Activated naive CD8-positive, alpha-beta T cell treated with anti-CD3 and anti-CD28 coated beads for 36 hours (primary cell): ENCODE data around the gene NCOA6. TPM values are rescaled to one million over a fixed set of nuclear protein-coding genes. Genes with fewer than 3 reads are reported as not detected.

ENCODE experiments used
- DNase-seq: peaks from one replicate; pipeline ENCODE4 v3.0.0; 2021
- H3K27ac Mint-ChIP-seq: one replicate; pipeline ENCODE4 v1.8.0; 2022; ENCODE audit warnings: mild to moderate bottlenecking, moderate library complexity, mixed read lengths
- H3K27me3 Mint-ChIP-seq: one replicate; pipeline ENCODE4 v1.8.0; 2022; ENCODE audit warnings: mild to moderate bottlenecking, mixed read lengths
- H3K36me3 Mint-ChIP-seq: one replicate; pipeline ENCODE4 v1.8.0; 2021; ENCODE audit warnings: mild to moderate bottlenecking, mixed read lengths
- H3K4me1 Mint-ChIP-seq: one replicate; pipeline ENCODE4 v1.8.0; 2021; ENCODE audit warnings: mixed read lengths
- H3K4me3 Mint-ChIP-seq: one replicate; pipeline ENCODE4 v1.8.0; 2022; ENCODE audit warnings: mild to moderate bottlenecking, moderate library complexity, mixed read lengths
- H3K9me3 Mint-ChIP-seq: one replicate; pipeline ENCODE4 v1.8.0; 2022; ENCODE audit warnings: mixed read lengths
- total RNA-seq, 2 experiments: library from RNA; stranded (reverse); gene quantifications; one replicate each; pipeline ENCODE4 v1.2.3, GENCODE V29; 2021

Gene NCOA6
- total RNA-seq, 2 experiments from 2014 or later = 17.3 to 19.5 TPM

- DNase-seq = peak; percentile 53
- H3K4me3 Mint-ChIP-seq = peak overlapping the region; percentile 82
- no peaks in the 10 kb centered on the region for H3K36me3 Mint-ChIP-seq
- peaks cover 13% of the 10 kb centered on the region for H3K4me1 Mint-ChIP-seq
- H3K9me3 Mint-ChIP-seq = no peaks in the 10 kb centered on the region
- peak overlapping the region; percentile 78 for H3K27ac Mint-ChIP-seq
- H3K27me3 Mint-ChIP-seq = no peaks in the 10 kb centered on the region
Observed at GRCh38 chr20:34709831-34710567, 115.5 kb downstream of the NCOA6 start.

GRCh38 chr20:34709044-34709830, 116.2 kb downstream of the NCOA6 start:
- H3K36me3 Mint-ChIP-seq = no peaks in the 10 kb centered on the region
- peaks cover 17% of the 10 kb centered on the region for H3K4me1 Mint-ChIP-seq
- no peaks in the 10 kb centered on the region for H3K27me3 Mint-ChIP-seq
- H3K27ac Mint-ChIP-seq = peak overlapping the region; percentile 78
- peak overlapping the region; percentile 82 for H3K4me3 Mint-ChIP-seq
- DNase-seq = peak; percentile 88
- H3K9me3 Mint-ChIP-seq = no peaks in the 10 kb centered on the region

DNA sequence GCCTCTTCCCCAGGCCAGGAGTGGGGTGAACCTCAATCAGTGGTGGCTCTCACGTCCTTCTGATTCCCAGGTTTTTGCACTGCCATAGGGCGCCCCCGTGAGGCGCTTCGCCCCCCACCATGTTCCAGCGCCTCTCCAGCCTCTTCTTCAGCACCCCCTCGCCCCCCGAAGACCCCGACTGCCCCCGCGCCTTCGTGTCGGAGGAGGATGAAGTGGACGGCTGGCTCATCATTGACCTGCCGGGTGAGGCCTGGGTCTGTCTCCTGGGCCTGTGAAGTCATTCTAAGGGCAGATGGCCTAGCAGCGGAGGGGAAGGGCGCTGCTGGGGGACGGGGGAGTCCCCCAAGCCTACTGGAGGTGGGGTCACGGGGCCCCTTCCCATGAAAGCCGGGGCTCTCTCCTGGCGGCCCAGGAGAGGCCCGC, 116.8 kb downstream of the NCOA6 start:
- peak; percentile 73 for DNase-seq
- Mint-ChIP-seq H3K9me3 (no peaks in the 10 kb centered on the region), H3K4me1 (peaks cover 18% of the 10 kb centered on the region), H3K4me3 (peak overlapping the region; percentile 82), H3K27ac (peak overlapping the region; percentile 47), H3K36me3 (no peaks in the 10 kb centered on the region), H3K27me3 (no peaks in the 10 kb centered on the region)

DNA sequence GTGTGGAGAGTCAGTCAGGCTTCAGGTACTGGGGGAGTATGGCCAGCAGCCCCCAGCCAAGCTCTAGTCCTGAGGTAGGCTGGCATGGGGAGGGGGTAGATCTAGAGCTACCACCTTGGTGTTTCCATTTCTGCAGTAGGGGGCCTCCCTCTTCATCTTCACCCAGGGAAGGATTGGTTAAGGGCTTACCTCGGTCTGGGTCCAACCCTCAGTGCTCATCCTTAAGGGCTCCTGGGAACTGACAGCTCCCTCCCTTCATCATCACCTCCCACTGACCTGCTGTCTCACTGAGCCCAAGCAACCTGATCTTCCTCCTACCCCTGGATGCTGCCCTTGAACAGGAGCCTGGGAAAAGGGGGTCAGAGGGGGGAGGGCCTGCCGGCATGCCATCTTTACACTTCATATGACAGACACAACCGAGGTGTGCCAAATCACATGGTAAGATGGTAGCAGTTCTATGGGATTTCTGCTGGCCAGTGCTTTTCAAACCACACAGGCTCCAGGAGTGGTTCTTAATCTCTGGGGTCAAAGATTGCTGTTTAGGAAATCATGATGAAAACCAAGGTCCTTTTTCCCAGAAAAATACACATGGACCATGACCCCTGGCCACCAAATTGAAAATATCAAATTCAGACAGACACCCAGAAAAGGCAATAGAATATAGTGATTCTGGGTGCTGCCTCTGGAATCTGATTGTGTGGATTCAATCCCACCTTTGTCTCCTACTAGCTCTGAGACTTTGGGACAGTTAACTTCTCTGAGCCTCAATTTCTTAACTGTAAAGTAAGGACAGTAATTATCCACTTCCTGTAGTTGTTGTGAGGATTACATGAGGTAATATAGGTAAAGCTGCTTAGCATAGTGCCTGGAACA, 118.3 kb downstream of the NCOA6 start:
- DNase-seq = no peak
- Mint-ChIP-seq H3K9me3 (no peaks in the 10 kb centered on the region), H3K4me3 (no peak overlapping the region), H3K36me3 (no peaks in the 10 kb centered on the region), H3K27me3 (peaks cover 4% of the 10 kb centered on the region), H3K4me1 (peaks cover 23% of the 10 kb centered on the region), H3K27ac (no peak overlapping the region)

- H3K4me3 Mint-ChIP-seq = no peak overlapping the region
- DNase-seq = no peak
- no peak overlapping the region for H3K27ac Mint-ChIP-seq
- peaks cover 8% of the 10 kb centered on the region for H3K27me3 Mint-ChIP-seq
- H3K9me3 Mint-ChIP-seq = no peaks in the 10 kb centered on the region
- peaks cover 23% of the 10 kb centered on the region for H3K4me1 Mint-ChIP-seq
- no peaks in the 10 kb centered on the region for H3K36me3 Mint-ChIP-seq
Observed at GRCh38 chr20:34706302-34706875, 119.1 kb downstream of the NCOA6 start.

DNA sequence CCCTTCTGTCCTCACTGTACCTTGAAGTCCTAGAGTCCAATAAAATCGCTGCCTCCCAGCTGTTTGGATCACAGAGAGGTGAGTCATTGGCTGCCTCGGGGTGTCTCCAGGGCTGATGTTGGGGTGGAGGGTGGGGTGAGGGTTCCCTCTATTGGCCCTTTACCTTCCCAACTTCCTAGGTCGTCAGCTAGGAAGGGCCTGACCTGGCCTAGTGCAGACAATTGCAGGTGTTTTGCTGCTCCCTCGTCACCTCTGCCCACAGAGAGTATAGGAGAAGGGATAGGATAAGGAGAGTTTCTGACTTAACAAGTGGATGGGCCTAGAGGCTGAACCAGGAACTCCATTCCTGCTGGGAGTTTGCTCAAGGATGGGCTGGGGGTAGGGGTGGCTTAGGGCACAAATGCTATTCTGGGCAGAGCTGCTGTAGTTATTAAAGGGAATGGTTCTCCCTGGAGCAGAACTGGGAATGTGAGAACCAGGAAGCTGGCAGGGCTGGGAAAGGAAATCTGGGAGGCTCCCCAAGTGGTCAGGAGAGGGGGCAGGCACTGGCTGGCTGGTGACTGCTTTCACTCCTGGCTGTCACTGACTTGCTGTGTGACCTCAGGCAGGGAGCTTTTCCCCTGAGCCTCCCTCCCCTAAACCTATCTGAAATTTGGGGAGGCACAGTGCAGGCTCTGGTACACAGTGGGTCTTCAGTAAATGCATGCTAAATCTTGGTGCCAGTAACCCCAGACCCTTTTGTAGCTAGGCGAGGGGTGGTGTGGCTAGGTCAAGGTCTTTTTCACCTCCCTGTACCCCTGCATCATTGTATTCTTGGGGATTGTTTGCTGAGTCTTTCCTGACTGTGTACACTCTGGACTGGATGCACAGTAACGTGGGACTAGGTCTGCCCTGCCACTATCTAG, 119.8 kb downstream of the NCOA6 start:
- Mint-ChIP-seq H3K4me3 (no peak overlapping the region), H3K36me3 (no peaks in the 10 kb centered on the region), H3K27ac (no peak overlapping the region), H3K9me3 (no peaks in the 10 kb centered on the region), H3K4me1 (peaks cover 23% of the 10 kb centered on the region), H3K27me3 (peaks cover 10% of the 10 kb centered on the region)
- DNase-seq = no peak

DNA sequence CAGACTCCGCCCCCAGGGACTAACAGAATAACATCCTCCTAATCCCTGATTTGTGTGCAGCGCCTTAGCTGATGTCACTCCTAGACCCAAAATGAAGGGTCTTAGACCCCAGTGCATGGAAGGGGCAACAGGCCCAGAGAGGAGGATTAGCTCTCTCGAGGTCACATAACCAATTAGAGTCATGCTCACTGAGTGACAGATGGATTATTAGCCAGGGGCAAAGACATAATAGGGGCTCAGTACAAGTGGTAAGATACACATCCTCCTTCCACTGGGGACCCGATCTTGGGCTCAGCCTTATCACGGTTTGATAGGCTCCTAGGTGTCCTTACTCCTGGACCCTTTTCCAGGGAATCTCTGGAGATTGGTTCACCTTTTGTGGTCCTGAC, 120.4 kb downstream of the NCOA6 start:
- no peak for DNase-seq
- peaks cover 10% of the 10 kb centered on the region for H3K27me3 Mint-ChIP-seq
- peak overlapping the region; percentile 76 for H3K4me3 Mint-ChIP-seq
- H3K36me3 Mint-ChIP-seq = no peaks in the 10 kb centered on the region
- peaks cover 20% of the 10 kb centered on the region for H3K4me1 Mint-ChIP-seq
- no peaks in the 10 kb centered on the region for H3K9me3 Mint-ChIP-seq
- H3K27ac Mint-ChIP-seq = no peak overlapping the region

- Mint-ChIP-seq H3K27me3 (peaks cover 10% of the 10 kb centered on the region), H3K36me3 (no peaks in the 10 kb centered on the region), H3K9me3 (no peaks in the 10 kb centered on the region), H3K27ac (peak within 1 kb of the TSS; percentile 81), H3K4me3 (peak within 1 kb of the TSS; percentile 97), H3K4me1 (peaks cover 20% of the 10 kb centered on the region)
- DNase-seq = peak; percentile 82
Observed at GRCh38 chr20:34704177-34705007, 121.1 kb downstream of the NCOA6 start, which contains the start of gene TP53INP2. TP53INP2 (plus strand) TSS chr20:34704344; CDS start chr20:34708740, 4,396 bp downstream.

DNA sequence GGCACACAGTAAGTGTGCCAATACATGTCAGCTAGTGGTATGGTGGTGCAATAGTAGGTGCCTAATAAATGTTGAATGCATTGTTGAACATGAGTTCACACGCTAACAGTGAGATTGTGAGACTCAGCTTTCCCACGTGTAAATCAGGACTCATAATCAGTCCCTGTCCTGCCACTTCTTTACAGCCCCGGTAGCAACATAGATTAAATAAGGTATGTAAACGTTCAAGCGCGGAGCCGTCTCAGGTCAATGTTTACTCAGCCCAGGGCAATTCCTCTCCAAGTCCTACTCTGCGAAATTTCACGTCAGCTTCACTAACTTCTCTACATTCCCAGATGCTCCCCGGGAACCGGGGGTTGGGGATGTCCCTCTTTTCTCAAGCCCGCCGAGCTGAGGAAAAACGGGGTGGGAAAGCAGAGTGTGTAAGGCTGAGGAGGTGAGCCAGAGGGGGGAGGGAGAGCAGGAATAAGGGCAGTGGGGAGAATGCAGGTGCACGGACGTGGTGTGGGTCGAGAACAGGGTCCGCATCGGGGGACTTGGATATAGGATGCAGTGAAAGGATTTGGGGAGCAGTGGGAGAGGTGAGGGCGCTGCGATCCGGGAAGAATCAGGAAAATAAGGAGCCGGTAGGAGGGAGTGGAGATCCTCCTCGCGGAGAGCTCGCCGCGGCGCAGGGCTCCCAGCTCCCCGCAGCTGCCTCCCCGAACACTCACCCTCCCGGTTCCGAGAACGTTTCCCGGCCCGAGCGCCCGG, 121.9 kb downstream of the NCOA6 start:
- no peaks in the 10 kb centered on the region for H3K36me3 Mint-ChIP-seq
- no peak for DNase-seq
- H3K27ac Mint-ChIP-seq = peak overlapping the region; percentile 81
- peaks cover 10% of the 10 kb centered on the region for H3K27me3 Mint-ChIP-seq
- H3K4me3 Mint-ChIP-seq = peak overlapping the region; percentile 97
- peaks cover 19% of the 10 kb centered on the region for H3K4me1 Mint-ChIP-seq
- no peaks in the 10 kb centered on the region for H3K9me3 Mint-ChIP-seq

- Mint-ChIP-seq H3K36me3 (no peaks in the 10 kb centered on the region), H3K4me3 (peak overlapping the region; percentile 97), H3K27me3 (peaks cover 10% of the 10 kb centered on the region), H3K4me1 (peaks cover 16% of the 10 kb centered on the region), H3K27ac (no peak overlapping the region), H3K9me3 (no peaks in the 10 kb centered on the region)
- DNase-seq = no peak
Observed at GRCh38 chr20:34703061-34703423, 122.4 kb downstream of the NCOA6 start.

DNA sequence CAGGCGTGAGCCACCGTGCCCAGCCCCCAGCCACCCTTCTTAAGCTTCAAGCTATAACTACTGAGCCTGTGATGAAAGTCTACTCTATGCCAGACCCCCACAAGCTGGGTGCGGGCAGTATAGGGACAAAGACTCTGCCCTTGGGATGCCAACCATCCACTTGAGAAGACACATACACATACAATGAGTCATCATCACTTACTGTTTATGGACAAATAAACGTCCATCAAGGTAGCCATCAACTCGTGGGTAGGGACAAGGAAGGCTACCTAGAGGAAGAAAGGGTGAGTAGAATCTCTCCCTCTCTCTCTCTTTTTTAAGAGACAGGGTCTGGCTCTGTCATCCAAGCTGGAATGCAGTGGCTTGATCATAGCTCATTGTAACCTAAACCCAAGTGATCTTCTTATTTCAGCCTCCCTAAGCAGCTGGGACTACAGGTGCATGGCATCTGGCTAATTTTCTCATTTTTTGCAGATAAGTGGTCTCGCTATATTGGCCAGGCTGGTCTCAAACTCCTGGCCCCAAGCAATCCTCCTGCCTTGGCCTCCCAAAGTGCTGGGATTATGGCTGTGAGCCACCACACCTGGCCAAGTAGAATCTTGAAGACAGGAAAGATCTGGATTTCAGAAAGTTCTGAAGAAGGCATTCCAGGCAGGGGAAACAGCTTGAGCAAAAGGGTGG, 123.9 kb downstream of the NCOA6 start:
- Mint-ChIP-seq H3K4me1 (peaks cover 16% of the 10 kb centered on the region), H3K4me3 (no peak overlapping the region), H3K27me3 (peaks cover 10% of the 10 kb centered on the region), H3K9me3 (no peaks in the 10 kb centered on the region), H3K27ac (no peak overlapping the region), H3K36me3 (no peaks in the 10 kb centered on the region)
- DNase-seq = no peak

GRCh38 chr20:34693414-34693813, 132.0 kb downstream of the NCOA6 start:
- Mint-ChIP-seq H3K27ac (no peak overlapping the region), H3K9me3 (no peaks in the 10 kb centered on the region), H3K4me3 (no peak overlapping the region), H3K27me3 (no peaks in the 10 kb centered on the region), H3K4me1 (no peaks in the 10 kb centered on the region), H3K36me3 (no peaks in the 10 kb centered on the region)
- DNase-seq = no peak
